GM19463 (cell line): ENCODE measurements around the gene B3GNT5.

ENCODE experiments used
- ATAC-seq: cut with Tn5 transposase; IDR thresholded peaks from one replicate; pipeline ENCODE4 v1.9.1; 2021; ENCODE audit warnings: mild to moderate bottlenecking, moderate library complexity; ENCODE audit not compliant: unreplicated experiment

The B3GNT5 gene

DNA sequence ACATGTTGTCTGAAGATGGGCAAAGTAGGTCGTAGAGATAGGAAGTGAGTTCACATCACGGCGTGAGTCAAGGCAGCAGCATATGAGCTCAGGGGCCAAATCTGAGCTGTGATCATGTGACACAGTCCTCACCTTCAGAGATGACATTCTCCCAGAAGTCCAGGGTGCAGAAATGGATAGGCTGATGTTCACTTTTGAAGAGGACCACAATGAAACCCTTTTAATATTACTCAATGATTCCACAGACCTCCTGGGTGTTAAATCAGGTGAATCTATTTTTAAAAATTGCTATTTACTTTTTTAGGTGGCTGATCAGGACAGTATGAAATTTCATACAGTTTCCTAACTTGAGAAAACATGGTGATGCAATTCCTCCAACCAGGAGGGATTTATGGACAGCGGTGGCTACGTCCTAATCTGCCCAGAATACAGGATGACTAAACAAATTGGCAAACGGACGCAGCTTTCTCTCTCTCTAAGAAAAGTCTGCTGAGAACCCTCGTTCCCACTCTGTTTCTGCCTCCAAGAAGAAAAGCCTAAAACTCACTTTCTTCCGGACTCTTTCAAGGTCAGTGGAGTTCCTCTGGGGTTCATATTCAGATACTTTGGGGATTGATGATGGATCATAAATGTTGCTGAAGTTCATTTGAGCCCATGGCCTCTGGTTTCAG, 34.4 kb downstream of the B3GNT5 start:
- no peak for ATAC-seq

DNA sequence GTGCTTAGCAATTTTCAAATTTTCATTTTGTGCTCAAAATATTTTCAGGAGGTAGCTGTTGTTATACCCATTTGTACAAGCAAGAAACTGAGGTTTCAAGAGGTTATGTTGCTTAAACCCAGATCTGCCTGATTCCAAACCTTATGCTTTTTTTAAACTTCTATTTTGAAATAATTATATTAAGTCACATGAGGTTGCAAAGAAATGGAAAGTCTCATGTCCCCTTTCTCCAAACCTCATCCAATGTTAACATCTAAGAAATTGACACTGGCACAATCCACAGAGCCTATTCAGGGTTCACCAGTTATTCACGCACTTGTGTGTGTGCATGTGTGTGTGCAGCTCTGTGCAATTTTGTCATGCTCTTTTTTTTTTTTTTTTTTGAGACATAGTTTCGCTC, 35.1 kb downstream of the B3GNT5 start:
- ATAC-seq, result no peak

DNA sequence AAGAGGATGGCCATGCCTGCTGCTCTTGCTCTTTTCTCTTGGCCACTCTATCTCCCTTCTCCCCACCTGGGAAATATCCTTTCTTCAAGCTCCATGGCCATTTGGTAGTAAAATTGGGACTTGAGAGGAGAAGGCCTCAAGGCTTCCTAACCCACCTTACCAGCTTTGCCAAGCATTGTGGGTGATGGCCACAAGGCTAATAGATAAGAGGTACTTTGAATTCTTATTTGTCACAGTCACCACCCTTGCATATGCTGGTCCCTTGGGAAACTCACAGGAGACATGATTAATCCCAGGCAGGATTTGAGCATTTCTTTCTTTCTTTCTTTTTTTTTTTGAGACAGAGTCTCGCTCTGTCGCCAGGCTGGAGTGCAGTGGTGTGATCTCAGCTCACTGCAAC, 37.2 kb downstream of the B3GNT5 start:
- no peak for ATAC-seq

DNA sequence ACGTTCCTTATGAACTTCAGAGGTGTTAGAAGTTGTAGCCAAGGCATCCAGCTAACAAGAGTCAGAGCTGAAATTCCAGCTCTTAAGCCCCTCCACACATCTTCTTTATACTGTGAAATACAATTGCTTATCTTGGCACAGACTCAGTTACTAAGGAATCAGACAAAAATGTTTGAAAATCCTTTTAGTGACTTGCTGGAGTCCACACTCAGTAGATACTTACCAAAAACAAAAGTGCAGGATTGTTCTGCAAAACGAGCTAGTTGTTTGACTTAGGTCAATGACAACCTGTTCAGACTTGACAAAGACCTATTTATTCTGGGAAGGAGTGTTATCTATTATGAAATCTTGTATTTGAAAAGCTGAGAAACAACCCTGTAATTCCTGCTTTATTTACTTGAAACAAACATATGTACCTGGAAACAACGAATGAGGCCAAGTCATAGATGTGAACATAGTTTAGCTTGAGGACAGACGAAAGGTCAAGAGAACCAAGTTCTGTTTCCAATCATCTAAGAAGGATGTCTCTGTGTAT, 38.5 kb downstream of the B3GNT5 start:
- ATAC-seq, result no peak

DNA sequence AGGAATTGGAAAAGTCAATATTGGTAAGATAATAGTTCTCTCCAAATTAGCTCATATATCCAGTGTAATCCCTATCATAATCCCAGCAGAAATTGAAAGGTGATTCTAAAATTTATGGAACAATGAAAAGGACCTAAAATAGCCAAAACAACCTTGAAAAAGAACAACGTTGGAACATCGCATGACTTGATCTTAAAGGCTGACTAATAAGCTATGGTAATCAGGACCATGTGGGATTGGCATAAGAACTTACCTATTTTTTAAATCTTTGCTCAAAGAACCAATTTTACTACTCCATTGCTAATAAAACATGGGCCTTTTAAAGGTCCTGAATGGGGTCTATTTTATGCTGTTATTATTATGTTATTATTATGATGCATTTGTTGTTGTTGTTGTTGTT, 40.9 kb downstream of the B3GNT5 start:
- ATAC-seq, result no peak

DNA sequence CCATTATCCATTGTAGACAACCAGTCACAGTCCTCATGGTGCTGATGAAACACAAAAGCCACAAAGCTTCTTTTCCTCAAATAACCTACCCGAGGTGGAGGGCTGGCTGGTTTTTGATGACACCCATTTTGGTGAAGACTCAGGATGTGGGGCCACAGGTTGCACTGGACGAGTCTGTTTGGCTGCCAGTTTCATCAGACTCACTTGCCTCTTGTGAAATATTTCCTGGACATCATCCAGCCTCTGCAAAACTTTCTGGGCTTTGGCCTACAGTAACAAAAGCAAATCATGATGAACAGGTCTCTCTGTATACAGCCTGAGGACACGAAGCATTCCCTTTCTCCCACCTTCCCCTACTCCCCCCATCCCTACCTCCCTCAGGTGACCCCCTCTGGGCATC, 42.2 kb downstream of the B3GNT5 start:
- ATAC-seq, result no peak

DNA sequence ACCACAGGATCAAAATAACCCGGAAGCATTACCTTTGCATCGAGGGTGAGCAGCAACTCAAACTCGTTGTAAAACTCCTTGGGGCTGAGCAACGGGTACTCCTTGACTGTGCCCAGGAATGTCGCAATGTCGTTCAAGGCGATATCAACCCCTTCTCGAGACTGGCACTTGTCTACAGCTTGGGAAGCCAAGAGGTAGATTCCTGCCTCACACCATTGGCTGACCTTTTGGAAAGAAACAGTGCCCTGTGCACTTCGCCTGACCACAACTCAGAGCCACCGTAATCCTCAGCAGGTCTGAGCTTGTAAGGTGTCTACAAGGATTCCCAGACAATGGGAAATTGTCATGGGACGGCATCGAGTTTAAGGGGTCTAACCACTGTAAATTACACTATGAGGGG, 43.9 kb downstream of the B3GNT5 start:
- ATAC-seq, result no peak

DNA sequence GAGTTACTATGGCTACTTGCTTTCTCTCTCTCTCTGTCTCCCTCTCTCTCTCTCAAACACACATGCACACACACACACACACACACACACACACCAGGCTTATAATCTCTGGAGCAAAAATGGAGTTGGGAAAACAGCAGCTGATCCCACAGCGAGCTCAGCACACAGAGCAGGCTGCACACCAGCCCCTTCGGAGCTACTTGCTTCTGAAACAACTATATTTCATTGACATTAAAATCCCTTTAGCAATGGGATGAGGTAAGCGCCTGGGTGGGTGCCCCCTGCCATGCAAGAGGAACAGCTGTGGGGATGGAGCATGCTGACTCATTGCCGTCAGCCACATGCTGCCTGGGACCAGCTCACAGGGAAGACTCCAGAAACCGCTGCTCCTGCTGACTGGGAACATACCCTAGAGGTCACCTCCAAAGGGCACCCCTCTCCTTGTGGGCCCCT, 45.7 kb downstream of the B3GNT5 start:
- no peak for ATAC-seq

DNA sequence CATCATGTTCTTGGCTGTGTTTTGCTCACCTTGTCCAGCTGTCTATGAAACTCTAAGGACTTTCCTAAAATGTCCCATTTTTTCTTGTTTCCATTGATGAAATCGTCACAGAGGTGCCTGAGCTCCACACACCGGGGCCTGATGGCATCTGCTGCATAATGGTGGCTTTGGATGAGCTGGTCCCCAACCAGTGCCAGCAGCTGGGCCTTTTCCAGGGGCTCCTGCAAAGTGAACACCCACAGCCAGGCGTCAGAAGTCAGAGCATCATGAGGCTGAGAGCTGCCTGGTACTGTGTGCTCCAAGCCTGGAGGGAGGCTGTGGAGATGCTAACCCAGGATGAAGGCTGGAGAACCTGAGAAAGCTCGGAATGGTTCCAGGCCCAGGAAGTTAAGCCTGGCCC, 46.9 kb downstream of the B3GNT5 start:
- no peak for ATAC-seq

DNA sequence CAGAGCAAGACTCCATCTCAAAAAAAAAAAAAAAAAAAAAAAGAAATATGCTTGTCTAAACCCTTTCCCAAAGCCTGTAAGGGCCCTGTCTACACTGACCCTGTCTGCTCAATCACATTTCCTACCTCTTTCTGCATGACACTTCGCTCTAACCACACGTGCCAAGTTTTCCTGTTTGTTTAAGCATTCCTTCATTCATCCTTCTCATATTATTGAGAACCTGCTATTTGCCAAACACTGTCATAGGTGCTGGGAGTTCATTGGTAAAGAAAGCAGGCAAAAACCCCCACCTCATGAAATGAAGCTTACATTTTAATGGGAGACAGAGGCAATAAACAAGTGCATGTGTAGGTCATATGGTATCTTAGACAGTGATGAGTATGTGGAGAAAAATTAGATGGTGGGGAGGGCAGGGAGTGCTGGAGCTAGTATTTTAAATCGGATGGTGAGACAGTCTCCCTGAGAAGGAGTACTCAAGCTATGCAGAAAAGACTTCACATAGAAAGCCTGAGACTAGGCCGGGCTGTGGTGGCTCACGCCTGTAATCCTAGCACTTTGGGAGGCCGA, 48.0 kb downstream of the B3GNT5 start:
- no peak for ATAC-seq

DNA sequence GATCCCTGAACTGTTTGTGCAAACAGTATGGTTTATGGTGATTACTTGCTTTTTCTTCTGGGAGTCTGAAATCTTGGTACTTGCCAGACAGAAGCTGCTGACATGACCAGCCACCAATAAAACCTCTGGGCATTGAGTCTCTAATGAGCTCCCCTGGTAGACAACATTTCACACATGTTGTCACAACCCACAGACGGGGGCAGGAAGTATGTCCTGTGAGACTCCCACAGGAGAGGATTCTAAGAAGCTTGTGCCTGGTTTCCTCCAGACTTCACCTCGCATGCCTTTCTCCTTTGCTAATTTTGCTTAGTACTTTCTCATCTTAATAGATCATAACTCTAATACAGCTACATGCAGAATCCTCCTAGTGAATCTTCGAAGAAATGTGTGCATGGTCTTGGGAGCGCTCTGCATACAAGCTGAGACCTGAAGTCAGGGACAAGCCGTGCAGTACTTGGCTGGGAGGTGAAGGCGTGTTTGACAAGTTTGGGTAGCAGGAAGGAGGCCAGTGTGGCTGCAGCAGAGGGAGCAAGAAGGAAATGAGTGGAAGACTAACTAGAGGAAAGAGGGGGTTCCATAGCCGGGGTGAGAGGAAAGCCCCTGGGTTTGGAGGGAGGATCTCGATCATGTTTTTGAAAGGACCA, 49.0 kb downstream of the B3GNT5 start:
- no peak for ATAC-seq

DNA sequence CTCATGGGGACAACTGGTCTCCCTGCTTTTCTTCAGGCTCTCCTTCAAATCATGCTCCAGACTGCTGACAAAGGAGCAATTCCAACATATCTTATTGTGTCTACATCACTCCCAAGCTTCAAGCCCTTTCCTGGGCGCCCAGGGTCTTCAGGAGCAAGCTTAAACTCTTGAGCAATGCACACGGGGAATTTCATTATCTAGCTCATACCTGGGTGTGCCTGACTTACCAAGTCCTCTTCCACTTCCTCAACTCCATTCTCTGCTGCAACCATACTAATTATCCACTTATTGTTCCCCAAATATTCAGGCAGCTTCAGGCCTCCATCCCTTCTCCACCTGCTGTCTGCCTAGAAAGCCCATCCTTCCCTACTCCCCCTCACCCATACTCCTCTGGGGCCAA, 50.6 kb downstream of the B3GNT5 start:
- ATAC-seq, result no peak

DNA sequence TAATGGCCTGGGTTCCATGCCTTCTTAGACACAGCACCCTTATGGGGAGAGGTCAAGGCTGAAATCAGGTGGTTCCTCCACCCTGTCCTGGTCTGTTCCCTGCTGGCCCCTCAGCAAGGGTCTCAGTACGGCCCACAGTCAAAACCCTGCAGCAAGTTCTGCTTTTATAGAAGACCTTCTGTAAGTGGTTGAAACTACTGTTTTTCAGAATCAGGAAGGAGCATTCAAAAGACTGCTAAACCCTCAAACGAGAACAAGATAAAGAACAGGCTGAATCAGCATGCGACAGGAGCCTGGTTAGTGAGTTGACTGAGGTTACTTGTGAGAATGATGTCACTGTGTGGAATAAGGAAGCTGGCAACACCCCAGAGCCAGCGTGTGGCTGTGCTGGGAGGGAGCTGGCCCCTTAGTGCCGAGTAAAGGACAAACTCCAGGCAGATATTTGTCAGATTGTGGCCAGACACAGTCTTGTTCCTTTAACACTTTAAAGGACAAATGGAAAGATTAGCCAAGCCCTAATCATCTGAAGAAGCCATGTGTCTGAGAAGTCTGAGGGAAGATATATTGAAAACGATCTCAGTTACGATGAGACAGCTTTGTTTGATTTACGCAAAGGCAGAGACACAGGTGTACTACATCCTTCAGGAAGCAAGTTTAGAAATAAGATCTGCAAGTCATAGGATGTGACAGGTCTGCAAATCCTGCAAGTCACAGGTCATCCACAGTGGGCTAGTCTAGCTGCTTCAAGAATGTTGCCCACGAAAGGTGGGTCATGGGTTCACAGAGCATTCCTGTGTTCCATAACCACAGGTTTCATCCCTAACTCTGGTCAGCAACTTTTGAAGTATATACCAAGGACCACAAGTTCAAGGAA, 54.0 kb downstream of the B3GNT5 start:
- peak; percentile 87 for ATAC-seq

DNA sequence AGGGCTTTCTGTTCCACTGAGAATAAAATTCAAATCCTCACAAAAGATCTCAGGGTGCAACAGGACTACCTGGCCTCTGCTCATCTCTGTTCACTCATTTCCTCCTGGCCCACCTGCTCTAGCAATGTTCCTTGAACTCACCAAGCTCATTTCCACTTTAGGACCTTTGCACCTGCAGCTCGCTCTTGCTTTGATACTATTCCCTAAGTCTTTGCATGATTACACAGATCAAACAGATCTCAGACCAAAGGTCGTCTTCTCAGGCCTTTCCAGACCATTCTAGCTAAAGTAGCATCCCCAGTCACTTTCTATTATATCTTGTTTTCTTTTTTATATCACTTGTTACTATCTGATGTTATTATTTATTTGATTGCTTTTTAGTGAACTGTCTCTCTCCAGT, 54.7 kb downstream of the B3GNT5 start:
- no peak for ATAC-seq

DNA sequence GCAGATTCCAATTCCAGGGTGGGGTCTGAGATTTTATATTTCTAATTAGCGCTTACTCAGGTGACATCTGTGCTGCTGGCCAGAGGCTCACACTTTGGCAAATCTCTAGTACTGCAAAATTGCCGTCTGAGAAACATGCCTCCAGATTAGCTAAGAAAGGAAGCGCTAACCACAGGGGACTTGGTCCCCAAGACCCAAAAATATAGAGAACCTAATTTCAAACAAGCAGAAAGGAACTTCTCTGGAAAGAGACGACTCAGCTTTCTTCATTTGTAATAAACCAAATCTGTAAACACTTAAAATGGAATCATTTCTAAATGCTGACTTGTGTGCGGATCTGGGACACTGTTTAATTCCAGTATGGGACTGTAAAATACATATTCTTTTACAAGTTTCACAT, 55.7 kb downstream of the B3GNT5 start:
- ATAC-seq, result no peak

DNA sequence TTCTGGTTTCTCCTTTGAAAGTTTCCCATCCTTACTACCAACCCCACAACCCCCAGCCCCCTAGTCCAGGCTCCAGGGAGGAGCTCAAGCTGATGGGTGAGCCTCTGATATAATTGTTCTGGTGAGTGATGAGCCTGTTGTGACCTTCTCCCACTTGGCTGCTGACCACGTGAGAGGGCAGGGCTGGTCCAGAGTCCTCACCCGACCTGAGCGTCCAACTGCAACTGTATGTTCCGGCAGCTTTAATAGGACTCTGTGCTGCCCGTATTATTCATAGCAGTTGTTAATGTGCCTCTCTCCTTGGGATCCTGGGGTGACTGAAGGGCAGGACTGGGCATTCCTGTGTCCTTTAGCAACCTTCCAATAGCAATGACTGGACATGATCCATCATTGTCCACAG, 56.2 kb downstream of the B3GNT5 start:
- ATAC-seq, result no peak

DNA sequence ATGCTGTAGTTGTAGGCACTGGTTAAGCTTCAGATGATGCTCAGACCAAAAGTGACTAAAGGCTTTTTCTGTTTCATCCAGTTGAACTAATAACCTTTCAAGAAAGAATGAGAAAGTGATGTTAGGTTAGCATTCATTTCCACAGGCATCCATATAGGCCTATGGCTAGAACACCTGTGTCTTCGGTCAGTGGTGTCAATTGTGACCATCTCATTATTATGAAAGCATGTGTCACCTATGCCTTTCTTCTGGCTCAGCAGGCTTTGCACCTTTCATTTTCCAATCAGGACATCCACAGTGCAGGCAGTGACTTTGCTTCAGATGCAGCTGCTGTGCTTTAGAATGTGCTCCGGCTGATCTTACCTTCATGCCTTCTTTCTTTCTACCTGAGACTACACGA, 57.9 kb downstream of the B3GNT5 start:
- ATAC-seq, result no peak

DNA sequence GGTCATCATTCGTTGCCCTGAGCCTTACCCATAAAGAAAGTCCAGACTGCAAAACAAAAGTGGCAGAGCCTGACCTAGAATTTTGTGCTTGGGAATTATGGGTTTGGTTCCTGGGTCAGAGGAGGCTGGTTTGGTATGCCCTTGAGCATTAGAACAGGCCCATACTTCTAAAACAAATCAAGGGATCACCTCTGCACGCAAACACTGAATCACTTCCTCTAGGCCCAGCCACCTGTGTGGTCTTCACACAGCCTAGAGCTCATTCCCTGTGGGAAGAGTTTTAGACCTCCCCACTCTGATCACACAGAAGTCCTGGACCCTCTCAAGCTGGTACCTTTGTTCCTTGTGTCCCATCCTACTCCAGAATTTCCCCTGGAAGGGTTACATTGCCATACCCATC, 59.4 kb downstream of the B3GNT5 start:
- ATAC-seq, result no peak

DNA sequence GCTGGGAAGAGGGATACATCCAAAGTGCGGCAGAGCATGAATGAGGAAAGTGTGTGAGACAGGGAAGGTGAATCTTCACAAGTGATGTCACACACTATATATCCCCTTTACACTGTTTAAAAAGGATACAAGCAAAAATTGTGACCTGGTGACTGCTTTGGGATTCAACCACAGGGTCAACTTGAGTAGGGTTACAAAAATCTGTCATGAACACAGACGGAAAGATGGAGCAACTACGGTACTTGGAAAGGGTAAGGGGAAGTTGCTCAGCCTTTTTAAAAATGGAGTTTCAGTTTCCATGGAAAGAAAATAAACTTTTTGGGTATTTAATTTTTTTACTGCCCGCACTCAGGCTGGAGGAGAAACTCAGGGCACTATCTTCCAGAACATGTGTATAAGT, 60.3 kb downstream of the B3GNT5 start:
- ATAC-seq, result no peak

DNA sequence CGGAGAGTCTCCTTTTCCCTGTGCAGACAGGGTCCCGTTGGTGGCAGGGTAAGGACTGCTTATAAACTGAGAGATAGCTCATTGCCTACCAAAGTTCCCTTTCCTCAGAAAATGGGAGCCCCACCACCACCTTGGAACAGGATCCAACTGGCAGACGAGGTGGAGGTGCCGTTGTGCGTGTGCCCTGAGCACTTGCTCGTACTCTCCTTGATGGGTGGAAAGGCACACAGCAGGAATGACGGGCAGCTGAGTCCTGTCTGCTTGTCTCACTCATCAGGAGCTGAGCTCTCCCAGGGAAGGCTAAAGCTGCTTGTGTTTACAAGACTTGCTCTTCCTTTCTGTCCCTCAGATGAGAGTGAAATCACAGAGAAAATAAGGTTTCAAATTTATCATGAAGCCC, 60.7 kb downstream of the B3GNT5 start:
- ATAC-seq, result no peak

DNA sequence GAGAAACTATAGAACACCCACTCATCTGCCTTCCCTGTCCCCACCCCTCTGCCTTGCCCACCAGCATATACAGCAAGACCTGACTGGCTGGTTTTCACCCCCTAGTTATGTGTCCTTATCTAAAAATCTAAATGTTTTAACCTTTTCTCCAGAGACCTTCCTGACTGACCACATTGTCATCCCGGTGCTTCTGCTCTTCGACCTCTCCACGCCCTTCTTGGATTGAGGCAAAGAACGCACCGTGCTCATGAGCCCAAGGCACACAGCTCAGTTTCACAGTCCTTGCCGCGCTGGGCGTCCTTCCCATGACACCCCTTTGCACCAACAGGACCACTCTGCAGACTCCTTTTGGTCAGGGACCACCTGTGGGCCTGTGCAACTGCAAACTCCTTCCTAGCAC, 62.7 kb downstream of the B3GNT5 start:
- ATAC-seq, result no peak
